Omental fat pad (tissue), 4 donors: ENCODE results near the gene MTHFSD. TPM values are rescaled to one million over a fixed set of nuclear protein-coding genes. Genes with fewer than 3 reads are reported as not detected.

Experiments
- ATAC-seq: fragments of 150-250 bp; one replicate; pipeline ENCODE4 v1.9.1; 2016; ENCODE audit warnings: mild to moderate bottlenecking, moderate library complexity; ENCODE audit not compliant: low FRiP score
- DNase-seq: peaks from one replicate; pipeline ENCODE4 v3.0.0-alpha.2; 2019; ENCODE audit warnings: low spot score
- CTCF ChIP-seq, 3 donors: fragments of 450-650 bp; IDR thresholded peaks; one replicate each; pipeline ENCODE4 v1.5.1; 2016 to 2017; ENCODE audit warnings: antibody characterized with exemption in 3 of 3, mild to moderate bottlenecking in 3 of 3, moderate library complexity in 2 of 3
- total RNA-seq, 4 donors: library from RNA; depleted of rRNA; stranded (reverse); fragments of >200 nt; gene quantifications; one replicate each; pipeline ENCODE4 v1.1.0, GENCODE V29; 2016

MTHFSD gene
- total RNA-seq, 4 donors from 2014 or later, result 6.4 to 20.2 (median 9.1) TPM

GRCh38 chr16:86495357-86495701, 59.7 kb downstream of the MTHFSD start:
- TF ChIP-seq CTCF (IDR thresholded peaks at IDR 0.05), result no peak
- no peak for ATAC-seq

GRCh38 chr16:86494565-86495356, 60.3 kb downstream of the MTHFSD start:
- ATAC-seq, result no peak
- DNase-seq, result no peak
- TF ChIP-seq CTCF (IDR thresholded peaks at IDR 0.05), result no peak

More at GRCh38 chr16:86495357-86495701, 59.7 kb downstream of the MTHFSD start:
- DNase-seq, result no peak

DNA sequence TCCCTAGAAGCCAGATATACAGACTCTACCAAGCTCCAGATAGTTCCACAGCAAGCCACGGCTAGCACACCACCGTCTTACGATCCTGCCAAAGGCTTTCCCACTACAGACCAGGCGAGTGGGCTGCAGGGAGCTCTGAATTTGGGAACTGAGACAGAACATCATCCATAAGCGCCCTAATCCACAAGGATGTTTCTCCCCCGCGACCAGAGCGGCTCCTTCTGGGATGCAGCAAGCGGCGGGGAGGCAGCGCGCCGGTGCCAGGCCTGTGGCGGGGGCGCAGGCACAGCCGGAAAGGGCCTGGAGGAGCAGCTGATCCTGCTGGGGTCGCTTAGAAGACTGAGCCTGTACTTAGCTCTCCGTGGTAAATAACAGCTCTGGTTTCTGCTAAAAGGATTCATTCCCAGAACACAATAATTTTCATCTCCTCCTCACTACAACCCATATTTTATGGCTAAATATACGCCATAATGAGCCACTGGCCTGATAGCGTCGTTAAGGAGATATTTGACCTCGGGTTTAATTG, 60.9 kb downstream of the MTHFSD start:
- no peak for DNase-seq
- no peak for TF ChIP-seq CTCF (IDR thresholded peaks at IDR 0.05)
- ATAC-seq, result no peak

DNA sequence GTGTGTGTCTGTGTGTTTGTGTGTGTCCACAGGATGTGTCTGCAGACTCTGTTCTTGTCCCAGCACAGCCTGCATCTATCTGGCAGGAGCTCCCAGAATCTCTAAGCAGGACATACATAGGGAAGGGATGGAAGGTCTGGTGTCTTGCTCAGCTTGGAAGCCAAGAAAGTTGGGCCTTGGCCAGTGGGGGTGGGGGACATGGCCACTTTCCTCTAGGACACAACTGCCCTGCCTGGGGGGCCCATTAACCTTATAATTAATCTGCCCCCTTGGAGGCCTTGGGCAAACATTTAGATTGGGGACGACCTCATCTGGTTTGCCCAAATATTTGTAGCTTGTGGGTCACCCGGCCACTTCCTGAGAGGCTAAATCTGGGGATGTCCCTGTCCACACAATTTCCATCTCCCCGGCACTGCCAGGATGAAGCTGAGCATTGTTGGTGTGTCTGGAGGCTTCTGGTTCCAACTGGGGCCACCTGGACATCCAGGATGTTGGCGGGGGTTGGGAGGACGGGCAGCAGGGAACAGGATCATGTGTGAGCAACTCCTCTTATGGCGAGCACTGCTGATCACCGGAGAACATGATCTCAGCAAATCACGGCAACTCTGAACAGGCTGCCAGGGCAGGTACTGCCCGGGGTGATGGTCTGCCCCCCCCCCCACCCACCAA, 61.9 kb downstream of the MTHFSD start:
- DNase-seq (no peak), ATAC-seq (no peak)
- TF ChIP-seq CTCF (IDR thresholded peaks at IDR 0.05), result no peak

DNA sequence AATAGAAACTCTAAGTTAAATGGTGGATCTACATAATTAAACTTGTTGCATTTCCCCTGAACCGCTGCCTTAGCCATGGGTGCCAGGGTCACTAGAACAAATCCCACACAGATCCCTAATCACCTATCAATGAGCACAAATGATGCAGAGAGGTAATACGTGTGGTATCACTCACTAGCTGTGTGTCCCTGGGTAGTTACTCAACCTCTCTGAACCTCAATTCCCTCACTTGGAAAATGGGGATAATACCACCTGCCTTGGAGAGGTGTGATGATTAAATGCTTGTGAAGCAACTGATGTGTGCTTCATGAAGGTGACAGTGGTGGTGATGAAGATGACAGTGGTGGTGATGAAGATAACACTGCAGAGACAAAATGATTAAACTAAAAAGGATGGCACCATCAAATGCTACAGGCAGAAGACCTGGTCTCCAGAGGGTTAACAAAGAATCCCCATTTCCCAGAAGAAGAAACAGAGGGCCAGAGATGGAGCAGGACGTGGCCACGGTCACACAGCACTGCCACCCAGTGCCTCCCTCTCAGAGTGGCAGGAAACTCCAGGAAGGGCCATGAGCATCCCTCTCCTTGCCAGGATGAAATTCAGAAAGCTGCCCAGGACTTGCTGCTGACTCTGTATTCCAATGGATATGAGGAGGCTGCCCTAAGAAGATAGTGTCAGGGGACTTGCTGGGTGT, 62.6 kb downstream of the MTHFSD start:
- no peak for TF ChIP-seq CTCF (IDR thresholded peaks at IDR 0.05)
- ATAC-seq (no peak), DNase-seq (no peak)

GRCh38 chr16:86491640-86492023, 63.4 kb downstream of the MTHFSD start:
- DNase-seq, result no peak
- no peak for ATAC-seq
- no peak for TF ChIP-seq CTCF (IDR thresholded peaks at IDR 0.05)
